Renal pelvis (tissue), 12 donors: Measurements from ENCODE around the gene PRRC2C. TPM values are rescaled to one million over a fixed set of nuclear protein-coding genes. Genes with fewer than 3 reads are reported as not detected.
"Not testable (repeated sequence)": the region's sequence is repeated elsewhere in the genome, so short reads cannot be mapped to it uniquely, and the experiment has no call there.

Experiments
- DNase-seq: peaks from one replicate; pipeline ENCODE4 v3.0.0-alpha.2; 2013
- long read RNA-seq, 16 experiments: transcript quantifications; one replicate each; lab custom pipeline, GENCODE V29; 2026
- polyA plus RNA-seq, 3 donors: library from polyadenylated mRNA; unstranded; fragments of 120-200 nt; gene quantifications; one replicate each; pipeline ENCODE4 v1.2.1, GENCODE V29; 2013; ENCODE audit not compliant: insufficient read length in 3 of 3

PRRC2C gene
- polyA plus RNA-seq: 100 to 1,000 TPM; 125 to 147 (median 135) TPM
- long read RNA-seq, donor 1, partial matches to known transcripts: 26 of 28 reads
- long read RNA-seq, donor 1, other reads (novel, unspliced or antisense): 0 of 28 reads
- long read RNA-seq, donor 2, partial matches to known transcripts: 24 of 24 reads
- long read RNA-seq, donor 2, other reads (novel, unspliced or antisense): 0 of 24 reads
- long read RNA-seq, donor 3, partial matches to known transcripts: 18 of 20 reads
- long read RNA-seq, donor 3, other reads (novel, unspliced or antisense): 0 of 20 reads
- long read RNA-seq, donor 4, partial matches to known transcripts: 12 of 13 reads
- long read RNA-seq, donor 4, other reads (novel, unspliced or antisense): 0 of 13 reads
- long read RNA-seq, donor 5, partial matches to known transcripts: 18 of 19 reads
- long read RNA-seq, donor 5, other reads (novel, unspliced or antisense): 0 of 19 reads
- long read RNA-seq, donor 6, partial matches to known transcripts: 47 of 48 reads
- long read RNA-seq, donor 6, other reads (novel, unspliced or antisense): 0 of 48 reads
- long read RNA-seq, donor 7, partial matches to known transcripts: 123 of 124 reads
- long read RNA-seq, donor 7, other reads (novel, unspliced or antisense): 0 of 124 reads
- long read RNA-seq, donor 8, partial matches to known transcripts: 14 of 15 reads
- long read RNA-seq, donor 8, other reads (novel, unspliced or antisense): 0 of 15 reads
- long read RNA-seq, donor 9, partial matches to known transcripts: 51 of 52 reads
- long read RNA-seq, donor 9, other reads (novel, unspliced or antisense): 0 of 52 reads
- long read RNA-seq, donor 10, partial matches to known transcripts: 82 of 84 reads
- long read RNA-seq, donor 10, other reads (novel, unspliced or antisense): 0 of 84 reads
- long read RNA-seq, donor 11, partial matches to known transcripts: 77 of 82 reads
- long read RNA-seq, donor 11, other reads (novel, unspliced or antisense): 0 of 82 reads
- long read RNA-seq, donor 12, partial matches to known transcripts: 79 of 82 reads
- long read RNA-seq, donor 12, other reads (novel, unspliced or antisense): 0 of 82 reads
- long read RNA-seq, donor 13, partial matches to known transcripts: 98 of 99 reads
- long read RNA-seq, donor 13, other reads (novel, unspliced or antisense): 0 of 99 reads
- long read RNA-seq, donor 14: 0 reads
- long read RNA-seq, donor 15, partial matches to known transcripts: 29 of 32 reads
- long read RNA-seq, donor 15, other reads (novel, unspliced or antisense): 0 of 32 reads
- long read RNA-seq, donor 16, partial matches to known transcripts: 43 of 46 reads
- long read RNA-seq, donor 16, other reads (novel, unspliced or antisense): 0 of 46 reads

DNA sequence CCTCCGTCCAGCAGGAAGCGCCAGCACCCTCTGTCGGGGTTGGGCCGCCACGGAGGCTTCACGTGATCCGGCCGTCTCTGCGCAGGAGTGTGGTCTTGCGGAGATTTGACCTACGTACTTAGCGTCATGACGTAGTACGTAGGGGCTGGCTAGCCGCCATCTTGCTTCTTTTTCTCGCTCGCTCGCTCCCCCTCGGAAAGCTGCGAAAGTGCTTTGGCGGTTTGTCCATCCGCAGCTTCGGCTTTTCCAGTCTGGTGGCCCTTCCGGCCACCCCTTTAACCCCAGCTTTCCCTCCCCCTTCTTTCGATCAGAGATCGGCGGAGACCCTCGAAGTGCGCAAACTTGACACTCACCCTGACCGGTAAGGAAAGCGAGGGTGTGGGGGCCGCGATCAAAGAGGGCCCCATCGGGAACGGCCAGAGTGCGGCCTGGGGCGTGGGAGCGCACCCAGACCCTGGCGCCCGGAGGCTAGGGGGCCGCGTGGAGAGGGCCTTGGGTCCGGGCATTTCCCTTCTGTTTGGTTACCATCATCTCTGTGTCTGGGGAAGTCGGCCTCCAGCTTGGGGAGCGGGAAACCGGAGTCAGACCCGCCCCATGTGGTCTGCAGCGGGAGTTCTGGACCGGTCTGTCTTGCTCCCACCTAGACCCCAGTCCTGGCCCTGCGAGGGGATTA, at the start of gene PRRC2C:
PRRC2C (plus strand) TSS at position 156 of the 673 bp plus-strand sequence. CDS start 26,559 bp downstream, outside the sequence.
- DNase-seq: peak; percentile 98

DNA sequence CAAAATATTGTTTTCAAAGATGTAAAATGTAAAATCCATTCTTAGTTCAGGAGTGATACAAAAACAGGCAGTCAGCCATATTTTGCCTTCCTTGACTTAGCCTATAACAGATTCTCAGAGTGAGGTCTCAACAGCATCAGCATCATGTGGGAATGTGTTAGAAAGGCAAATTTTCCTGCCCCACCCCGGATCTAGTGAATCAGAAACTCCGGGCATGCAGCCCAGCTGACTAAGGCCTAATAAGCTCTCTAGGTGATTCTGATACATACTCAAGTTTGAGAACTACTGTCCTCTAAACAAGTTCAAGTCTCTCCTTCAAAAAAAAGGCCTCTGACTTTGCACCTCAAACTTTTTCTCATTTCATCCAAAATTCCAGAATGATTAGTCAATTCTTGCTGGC, 46.9 kb upstream of the PRRC2C start:
- no peak for DNase-seq

DNA sequence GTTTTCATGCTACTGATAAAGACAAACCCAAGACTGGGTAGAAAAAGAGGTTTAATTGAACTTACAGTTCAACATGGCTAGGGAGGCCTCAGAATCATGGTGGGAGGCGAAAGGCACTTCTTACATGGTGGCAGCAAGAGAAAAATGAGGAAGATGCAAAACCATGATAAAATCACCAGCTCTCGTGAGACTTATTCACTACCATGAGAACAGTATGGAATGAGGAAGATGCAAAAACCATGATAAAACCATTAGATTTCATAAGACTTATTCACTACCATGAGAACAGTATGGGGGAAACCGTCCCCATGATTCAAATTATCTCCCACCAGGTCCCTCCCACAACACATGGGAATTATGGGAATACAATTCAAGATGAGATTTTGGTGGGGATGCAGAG, 45.1 kb upstream of the PRRC2C start:
- not testable (repeated sequence) for DNase-seq

DNA sequence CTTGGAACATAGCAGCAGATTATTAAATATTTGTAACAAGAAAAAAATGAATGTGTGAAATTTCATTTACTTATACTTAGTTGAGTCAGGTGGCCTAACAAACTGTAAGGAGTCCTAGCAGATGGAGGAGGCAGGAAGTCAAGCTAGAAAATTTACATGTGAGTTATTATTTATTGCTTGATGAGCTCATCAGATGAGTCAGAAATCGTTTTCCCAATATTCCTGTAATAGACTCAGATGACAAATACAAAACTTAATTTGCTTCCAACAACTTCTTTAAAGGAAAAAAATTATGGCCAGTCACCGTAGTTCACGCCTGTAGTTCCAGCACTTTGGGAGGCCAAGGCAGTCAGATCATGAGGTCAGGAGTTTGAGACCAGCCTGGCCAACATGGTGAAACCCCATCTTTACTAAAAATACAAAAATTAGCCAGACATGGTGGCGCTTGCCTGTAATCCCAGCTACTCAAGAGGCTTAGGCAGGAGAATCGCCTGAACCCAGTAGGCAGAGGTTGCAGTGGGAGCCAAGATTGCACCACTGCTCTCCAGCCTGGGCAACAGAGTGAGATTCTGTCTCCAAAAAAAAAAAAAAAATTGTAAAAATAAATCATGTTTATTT, 43.9 kb upstream of the PRRC2C start:
- not testable (repeated sequence) for DNase-seq

DNA sequence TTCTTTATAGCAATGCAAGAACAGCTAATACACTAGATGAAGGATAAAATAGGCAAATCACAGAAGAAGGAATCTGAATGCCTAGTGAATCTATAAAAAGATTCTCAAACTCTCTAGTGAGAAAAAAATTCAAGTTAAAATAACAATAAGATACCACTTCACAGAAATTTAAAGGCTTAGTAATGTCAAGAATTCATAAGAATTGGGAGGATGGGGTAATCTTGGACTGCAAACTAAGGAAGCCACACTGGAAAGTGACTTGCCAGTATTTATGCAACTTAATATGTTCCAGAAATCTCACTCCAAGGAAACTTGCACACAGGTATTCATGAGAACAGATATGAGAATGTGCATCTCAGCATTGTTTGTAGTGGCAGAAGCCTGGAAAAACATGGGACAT, 38.9 kb upstream of the PRRC2C start:
- no peak for DNase-seq

DNA sequence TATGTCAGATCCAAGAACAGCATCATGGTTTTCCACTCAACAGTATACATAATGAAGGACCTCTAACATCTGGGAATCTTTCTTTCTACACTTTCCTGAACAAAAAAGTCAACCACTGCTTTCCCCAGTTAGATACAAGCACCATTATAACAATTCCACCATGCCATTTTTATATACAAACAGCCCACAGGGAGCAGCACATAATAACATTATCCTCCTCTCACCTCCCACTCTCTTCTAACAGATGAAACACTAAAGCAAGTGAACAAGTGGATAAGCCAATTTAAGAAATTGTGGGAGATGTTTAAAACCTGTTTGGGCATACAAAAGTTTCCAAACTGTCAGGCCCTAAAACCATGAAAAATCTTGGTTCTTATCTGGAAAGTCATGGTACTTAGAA, 29.4 kb upstream of the PRRC2C start:
- no peak for DNase-seq

DNA sequence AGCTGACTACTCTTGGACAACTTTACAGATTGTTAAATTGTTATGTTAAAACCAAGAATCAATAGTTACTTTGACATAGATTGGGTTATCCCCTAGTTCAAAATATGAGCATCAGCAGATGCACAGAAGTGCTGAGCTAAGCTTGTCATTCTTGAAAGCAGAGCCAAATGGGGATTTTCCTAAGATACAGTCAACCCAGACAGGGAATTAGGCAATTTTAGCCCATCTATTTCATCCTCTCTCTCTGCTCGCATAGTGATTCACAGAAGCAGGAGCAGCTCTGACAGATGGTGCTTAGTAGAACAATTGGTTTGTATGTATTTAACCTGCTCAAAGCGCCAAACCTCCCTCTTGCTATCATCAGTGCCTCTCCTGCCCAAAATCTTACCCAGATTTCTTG, 27.9 kb upstream of the PRRC2C start:
- no peak for DNase-seq

DNA sequence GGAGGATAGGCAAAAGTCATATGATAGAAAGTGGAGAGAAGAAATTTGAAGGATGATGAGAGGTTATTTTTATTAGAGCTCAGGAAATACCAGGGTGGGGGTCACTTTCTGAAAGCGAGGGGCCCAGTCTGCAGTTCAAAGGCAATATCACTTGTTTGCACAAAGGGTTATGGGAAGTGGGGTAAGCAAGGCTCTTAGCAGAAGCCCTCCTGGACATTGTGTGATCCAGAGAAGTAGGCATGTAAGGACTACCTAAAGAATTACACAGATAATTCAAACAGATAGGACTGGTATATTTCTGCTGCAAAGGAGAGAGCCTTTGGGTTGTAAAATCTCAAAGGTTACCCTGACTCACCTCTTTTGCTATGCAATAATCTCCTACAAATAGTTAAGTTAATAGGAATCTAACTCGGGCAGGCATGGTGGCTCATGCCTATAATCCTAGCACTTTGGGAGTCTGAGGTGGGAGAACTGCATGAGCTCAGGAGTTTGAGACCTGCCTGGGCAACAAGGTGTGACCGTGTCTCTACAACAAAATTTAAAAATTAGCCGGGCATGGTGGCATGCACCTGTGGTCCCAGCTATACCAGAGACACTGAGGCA, 25.2 kb upstream of the PRRC2C start:
- DNase-seq: no peak

DNA sequence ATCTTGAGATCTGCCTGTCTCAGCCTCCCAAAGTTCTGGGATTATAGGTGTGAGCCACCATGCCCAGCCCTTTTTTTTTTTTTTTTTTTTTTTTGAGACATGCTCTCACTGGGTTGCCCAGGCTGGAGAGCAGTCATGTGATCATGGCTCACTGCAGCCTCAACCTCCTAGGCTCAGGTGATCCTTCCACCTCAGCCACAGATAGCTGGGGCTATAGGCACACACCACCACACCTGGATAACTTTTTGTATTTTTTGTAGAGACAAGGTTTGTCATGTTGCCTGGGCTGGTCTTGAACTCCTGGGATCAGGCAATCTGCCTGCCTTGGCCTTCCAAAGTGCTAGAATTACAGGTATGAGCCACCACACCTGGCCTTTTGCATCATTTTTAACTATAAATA, 17.7 kb upstream of the PRRC2C start:
- DNase-seq: no peak

DNA sequence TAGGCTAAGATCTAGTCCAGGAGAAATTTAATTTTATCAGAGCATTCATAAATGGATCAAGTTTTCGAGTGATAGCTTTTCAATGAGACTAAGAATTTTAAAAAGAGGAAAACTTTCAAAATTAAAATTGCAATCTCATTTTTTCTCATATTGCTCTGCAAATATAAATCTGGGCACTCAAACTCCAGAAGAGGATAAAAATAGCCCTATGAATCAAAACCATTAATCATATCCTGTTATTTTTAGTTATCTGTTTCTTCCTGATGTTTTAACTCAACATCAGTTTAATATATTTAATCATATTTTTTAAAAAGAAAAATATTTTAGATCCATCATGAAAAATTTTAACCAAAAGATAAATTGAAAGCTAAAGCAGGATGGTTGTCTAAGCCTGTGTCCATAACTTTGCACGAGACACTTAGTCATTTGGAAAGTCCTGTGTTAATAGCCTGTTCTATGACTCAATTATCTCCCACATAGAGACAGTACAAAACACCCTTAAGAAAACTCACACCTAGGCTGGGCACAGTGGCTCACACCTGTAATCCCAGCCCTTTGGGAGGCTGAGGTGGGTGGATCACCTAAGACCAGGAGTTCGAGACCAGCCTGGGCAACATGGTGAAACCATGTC, 17.1 kb upstream of the PRRC2C start:
- no peak for DNase-seq

DNA sequence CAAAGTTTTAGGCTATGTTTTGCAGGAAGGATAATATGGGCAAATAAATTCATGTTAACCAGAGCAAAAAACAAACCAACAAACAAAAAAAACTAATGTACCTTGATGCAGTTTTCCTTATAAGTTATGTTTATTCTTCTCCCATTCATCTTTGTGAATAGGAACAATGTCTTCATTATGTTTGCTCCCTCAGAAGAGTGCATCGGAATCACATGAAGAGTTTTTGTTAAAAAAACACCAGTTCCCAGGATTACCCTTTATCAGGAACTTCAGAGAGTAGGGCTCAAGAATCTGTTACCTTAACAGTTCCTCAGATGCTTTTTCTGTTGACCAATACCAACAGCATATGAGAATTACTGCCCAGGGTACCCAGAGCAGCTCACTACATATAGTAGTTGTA, 14.6 kb upstream of the PRRC2C start:
- no peak for DNase-seq

DNA sequence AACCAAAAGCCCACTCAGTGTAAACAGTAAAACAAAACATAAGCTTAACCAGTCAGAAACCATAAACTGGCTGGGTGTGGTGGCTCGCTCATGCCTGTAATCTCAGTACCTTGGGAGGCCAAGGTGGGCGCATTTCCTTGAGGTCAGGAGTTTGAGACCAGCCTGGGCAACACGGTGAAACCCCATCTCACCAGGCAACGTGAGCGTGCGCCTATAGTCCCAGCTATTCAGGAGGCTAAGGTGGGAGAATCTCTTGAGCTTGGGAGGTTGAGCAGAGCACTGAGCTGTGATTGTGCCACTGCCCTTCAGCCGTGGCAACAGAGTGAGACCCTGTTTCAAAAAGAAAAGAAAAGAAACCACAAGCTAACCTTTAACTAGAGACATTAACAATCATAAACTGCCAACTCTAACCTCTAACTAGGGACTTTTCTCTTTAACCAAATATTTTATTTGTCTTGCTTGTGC, 13.1 kb upstream of the PRRC2C start:
- DNase-seq: no peak

DNA sequence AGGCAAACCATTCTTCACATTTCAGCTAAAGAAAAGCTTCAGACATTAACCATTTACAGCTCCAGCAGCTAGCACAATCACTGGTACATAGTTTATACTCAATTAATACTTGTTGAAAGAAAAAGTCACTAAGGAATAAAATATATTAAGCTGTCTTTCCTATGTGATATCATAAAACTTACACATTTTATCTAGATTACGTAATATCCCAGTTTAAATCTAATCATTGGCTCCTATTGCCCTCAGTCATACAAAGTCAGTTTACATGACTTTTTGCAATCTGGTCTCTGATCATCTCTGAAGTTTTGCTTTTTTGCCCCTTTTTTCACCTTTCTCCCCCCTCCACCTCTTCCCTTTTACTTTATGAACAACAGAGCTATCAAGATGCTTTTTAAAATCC, 8.5 kb upstream of the PRRC2C start:
- no peak for DNase-seq

DNA sequence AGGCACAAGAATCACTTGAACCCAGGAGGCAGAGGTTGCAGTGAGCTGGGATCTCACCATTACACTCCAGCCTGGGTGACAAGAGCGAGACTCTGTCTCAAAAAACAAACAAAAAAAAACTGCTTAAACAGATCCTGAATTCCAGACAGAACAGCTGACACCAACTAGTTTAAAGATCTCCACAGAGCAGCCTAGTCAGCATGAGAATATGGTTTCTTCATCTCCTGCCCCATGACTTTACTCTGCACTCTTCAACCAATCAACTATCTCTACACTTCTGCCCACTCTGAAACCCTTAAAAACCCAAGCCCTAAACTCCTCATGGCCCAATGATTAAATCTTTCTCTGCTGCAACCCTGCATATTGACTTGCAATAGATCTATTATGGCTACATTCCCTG, 7.5 kb upstream of the PRRC2C start:
- DNase-seq: no peak

DNA sequence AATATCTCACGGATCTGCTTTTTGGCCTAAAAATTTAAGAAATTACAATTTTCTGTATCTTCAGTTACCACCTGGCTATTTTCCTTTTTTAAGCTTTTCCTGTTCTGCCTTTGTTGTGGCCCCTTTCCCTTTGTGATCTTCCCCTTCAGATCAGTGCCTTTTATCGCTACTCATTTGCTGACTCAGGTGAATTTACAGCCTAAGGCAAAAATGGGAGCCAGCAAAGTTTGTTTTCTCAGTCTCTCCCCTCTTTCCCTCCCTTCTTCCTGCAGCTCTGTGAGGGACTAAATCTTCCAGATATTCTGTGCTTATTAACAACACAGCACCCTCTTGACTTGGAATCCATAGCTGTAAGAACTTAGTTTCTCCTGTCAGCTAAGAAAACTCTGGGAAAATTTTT, 5.3 kb upstream of the PRRC2C start:
- DNase-seq: peak; percentile 27

DNA sequence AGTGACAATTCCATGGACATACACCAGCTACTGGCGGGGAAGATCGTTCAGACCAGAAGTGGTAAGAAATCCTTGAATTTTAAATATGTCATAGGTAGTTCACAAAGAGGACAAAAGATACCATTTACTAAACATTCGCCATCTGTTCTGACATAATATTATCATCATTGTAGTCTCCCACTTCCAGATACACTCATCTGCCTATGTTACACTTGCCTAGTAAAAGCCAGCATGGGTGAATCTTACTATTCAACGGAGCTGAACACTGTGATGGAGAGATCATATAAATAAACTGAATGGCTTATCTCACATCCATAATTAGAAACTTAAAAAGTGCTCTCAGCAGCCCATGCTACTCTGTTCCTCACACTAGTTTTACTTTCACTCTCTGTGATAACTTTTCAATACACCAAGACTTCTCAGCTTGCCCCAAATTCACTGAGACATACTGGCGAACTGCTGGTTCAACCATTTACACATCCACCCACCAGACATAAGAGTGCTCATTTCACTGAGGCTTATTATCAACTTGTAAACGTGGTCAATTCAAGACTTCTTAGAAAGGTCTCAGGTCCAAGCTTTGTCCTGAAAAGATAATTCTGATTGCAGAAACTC, 463 bp upstream of the PRRC2C start:
- no peak for DNase-seq

DNA sequence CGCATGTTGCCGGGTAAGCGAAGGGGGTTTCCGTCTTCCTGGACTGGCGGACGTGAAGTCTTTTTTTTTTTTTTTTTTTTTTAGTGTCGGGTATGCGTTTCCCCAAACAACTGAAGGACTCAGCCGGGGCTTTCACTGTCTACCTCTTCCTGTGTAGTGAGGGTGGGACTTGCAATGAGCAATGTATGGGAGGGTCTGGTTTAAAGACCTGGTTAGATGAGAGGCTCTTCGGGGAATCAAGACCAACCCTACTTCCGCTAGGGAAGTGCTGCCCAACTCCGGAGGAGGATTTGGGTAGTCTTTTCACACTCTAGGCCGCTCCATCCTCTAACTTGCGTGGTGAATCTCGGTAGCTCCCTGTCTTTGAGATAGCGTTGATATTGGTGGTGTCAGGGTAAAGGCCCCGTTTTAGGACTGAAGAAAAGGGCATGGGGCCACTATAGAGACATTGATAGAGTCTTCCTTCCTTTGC, 754 bp downstream of the PRRC2C start:
- peak; percentile 64 for DNase-seq

DNA sequence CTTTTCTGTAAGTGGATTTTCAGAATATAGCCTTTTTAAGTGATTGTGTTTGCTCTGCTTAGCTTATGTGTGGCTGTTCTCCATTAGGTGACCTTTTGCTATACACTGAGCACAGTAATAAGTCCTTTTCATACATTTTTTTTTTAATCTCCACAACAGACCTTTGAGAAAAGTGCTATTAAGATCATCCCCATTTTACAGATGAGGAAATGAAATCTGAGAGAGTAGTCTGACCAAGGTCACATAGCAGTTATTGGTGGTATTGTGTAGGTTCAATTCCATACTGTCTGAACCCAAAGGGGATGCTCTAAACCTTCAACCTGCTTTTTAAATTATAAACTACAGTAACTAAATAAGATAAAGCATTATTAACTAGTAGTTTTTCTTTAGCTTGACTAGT, 1.7 kb downstream of the PRRC2C start:
- no peak for DNase-seq
